ENCODE data around the gene ZNF468. TPM values are rescaled to one million over a fixed set of nuclear protein-coding genes. Genes with fewer than 3 reads are reported as not detected.
"Not testable (repeated sequence)": the region's sequence is repeated elsewhere in the genome, so short reads cannot be mapped to it uniquely, and the experiment has no call there.

The ZNF468 gene
- total RNA-seq, 6 experiments from 2014 or later, result 8.5 to 12.9 (median 11.2) TPM

GRCh38 chr19:52823676-52824075 lies 33.7 kb downstream of the ZNF468 start:
- Mint-ChIP-seq H3K4me1 (ENCODE audit: low read depth) (peaks cover 9% of the 10 kb centered on the region), H3K9me3 (peaks cover 35% of the 10 kb centered on the region), H3K36me3 (ENCODE audit: low read depth) (peaks cover 14% of the 10 kb centered on the region; the same call in 1 of the 2 replicates), H3K4me3 (no peak overlapping the region), H3K27me3 (ENCODE audit: insufficient read depth) (no peaks in the 10 kb centered on the region), H3K27ac (no peak overlapping the region)
- no peak for DNase-seq
- TF ChIP-seq, protein P1, sequence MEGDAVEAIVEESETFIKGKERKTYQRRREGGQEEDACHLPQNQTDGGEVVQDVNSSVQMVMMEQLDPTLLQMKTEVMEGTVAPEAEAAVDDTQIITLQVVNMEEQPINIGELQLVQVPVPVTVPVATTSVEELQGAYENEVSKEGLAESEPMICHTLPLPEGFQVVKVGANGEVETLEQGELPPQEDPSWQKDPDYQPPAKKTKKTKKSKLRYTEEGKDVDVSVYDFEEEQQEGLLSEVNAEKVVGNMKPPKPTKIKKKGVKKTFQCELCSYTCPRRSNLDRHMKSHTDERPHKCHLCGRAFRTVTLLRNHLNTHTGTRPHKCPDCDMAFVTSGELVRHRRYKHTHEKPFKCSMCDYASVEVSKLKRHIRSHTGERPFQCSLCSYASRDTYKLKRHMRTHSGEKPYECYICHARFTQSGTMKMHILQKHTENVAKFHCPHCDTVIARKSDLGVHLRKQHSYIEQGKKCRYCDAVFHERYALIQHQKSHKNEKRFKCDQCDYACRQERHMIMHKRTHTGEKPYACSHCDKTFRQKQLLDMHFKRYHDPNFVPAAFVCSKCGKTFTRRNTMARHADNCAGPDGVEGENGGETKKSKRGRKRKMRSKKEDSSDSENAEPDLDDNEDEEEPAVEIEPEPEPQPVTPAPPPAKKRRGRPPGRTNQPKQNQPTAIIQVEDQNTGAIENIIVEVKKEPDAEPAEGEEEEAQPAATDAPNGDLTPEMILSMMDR (IDR thresholded peaks at IDR 0.05), result no peak

GRCh38 chr19:52821204-52821960 lies 36.0 kb downstream of the ZNF468 start, which contains the start of gene ZNF28:
Gene ZNF28 (minus strand): TSS chr19:52821633. CDS start chr19:52817958, 3,675 bp downstream.
- H3K27ac Mint-ChIP-seq, result peak within 1 kb of the TSS; percentile 83
- H3K4me3 Mint-ChIP-seq, result peak within 1 kb of the TSS; percentile 97
- peaks cover 17% of the 10 kb centered on the region for H3K4me1 Mint-ChIP-seq (ENCODE audit: low read depth)
- peak; percentile 28 for DNase-seq
- H3K9me3 Mint-ChIP-seq, result peaks cover 35% of the 10 kb centered on the region
- peaks cover 30% of the 10 kb centered on the region for H3K36me3 Mint-ChIP-seq (ENCODE audit: low read depth)
- not testable (repeated sequence) for H3K27me3 Mint-ChIP-seq (ENCODE audit: insufficient read depth)

DNA sequence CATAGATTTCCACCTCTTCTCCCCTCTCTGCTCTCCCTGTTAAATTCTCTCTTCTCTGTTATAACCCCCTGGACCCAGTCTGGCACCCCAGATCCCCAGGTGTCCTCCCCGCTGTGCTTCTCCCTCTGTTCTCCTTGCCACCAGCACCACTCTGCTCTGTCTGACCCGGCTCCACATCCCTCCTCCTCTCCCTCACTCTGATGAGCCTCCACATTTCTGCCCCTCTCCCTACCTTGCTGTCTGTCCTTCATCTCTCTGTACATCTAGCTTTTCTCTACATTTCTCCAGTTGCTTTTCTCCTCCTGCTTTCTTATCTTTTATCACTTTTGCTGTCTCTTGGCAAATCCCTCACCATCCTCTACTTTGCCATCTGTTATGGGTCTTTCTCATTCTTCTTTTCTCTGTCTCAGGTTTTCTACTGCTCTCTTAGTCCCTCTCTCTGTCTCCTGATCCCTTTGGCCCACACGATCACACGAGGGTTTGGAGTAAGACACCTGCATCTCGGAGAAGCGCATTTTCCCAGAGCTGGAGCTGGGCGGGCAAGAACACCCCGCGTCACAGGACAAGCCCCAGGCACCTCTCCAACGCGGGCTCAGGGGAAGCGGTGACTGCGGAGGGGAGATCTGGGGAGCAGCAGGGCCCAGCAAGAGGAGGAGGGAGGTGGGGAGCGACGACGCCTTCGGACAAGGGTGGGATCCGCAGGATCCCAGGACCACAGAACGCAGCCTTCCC lies 36.8 kb downstream of the ZNF468 start:
- peaks cover 35% of the 10 kb centered on the region for H3K9me3 Mint-ChIP-seq
- H3K36me3 Mint-ChIP-seq (ENCODE audit: low read depth), result peaks cover 30% of the 10 kb centered on the region
- peak overlapping the region; percentile 97 for H3K4me3 Mint-ChIP-seq
- peak; percentile 7 for DNase-seq
- H3K27me3 Mint-ChIP-seq (ENCODE audit: insufficient read depth), result not testable (repeated sequence)
- H3K4me1 Mint-ChIP-seq (ENCODE audit: low read depth), result peaks cover 17% of the 10 kb centered on the region
- H3K27ac Mint-ChIP-seq, result peak overlapping the region; percentile 83

GRCh38 chr19:52809801-52810200 lies 47.6 kb downstream of the ZNF468 start:
- Mint-ChIP-seq H3K4me3 (no peak overlapping the region), H3K36me3 (ENCODE audit: low read depth) (peaks cover 67% of the 10 kb centered on the region), H3K27me3 (ENCODE audit: insufficient read depth) (no peaks in the 10 kb centered on the region), H3K9me3 (peaks cover 47% of the 10 kb centered on the region), H3K4me1 (ENCODE audit: low read depth) (no peaks in the 10 kb centered on the region), H3K27ac (no peak overlapping the region)
- TF ChIP-seq, protein P1 (IDR thresholded peaks at IDR 0.05), result no peak
- no peak for DNase-seq

GRCh38 chr19:52799950-52800640 lies 57.3 kb downstream of the ZNF468 start:
- H3K27ac Mint-ChIP-seq; H3K4me1 Mint-ChIP-seq (ENCODE audit: low read depth); H3K4me3 Mint-ChIP-seq; DNase-seq; H3K27me3 Mint-ChIP-seq (ENCODE audit: insufficient read depth): not testable (repeated sequence)
- Mint-ChIP-seq H3K9me3 (peaks cover 97% of the 10 kb centered on the region), H3K36me3 (ENCODE audit: low read depth) (peaks cover 88% of the 10 kb centered on the region)

DNA sequence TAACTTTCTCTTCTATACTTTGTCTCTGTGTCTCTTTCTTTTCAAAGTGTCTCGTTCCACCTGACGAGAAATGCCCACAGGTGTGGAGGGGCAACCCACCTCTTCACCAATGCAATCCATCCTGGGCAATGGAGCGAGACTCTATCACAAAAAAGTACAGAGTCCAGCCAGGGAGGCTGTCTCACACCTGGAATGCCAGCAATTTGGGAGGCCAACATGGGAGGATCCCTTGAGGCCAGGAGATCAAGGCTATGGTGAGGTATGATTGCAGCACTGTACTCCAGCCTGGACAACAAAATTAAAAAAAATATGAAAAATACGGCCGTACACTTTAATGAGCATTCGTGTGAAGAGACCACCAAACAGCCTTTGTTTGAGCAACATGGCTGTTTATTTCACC lies 68.0 kb downstream of the ZNF468 start:
- H3K4me1 Mint-ChIP-seq (ENCODE audit: low read depth), result peaks cover 11% of the 10 kb centered on the region
- DNase-seq, result no peak
- peaks cover 22% of the 10 kb centered on the region for H3K36me3 Mint-ChIP-seq (ENCODE audit: low read depth)
- H3K27me3 Mint-ChIP-seq (ENCODE audit: insufficient read depth), result no peaks in the 10 kb centered on the region
- H3K9me3 Mint-ChIP-seq, result peaks cover 60% of the 10 kb centered on the region
- no peak overlapping the region for H3K4me3 Mint-ChIP-seq
- TF ChIP-seq, protein P1 (IDR thresholded peaks at IDR 0.05), result no peak
- no peak overlapping the region for H3K27ac Mint-ChIP-seq

Other genes starting within 250 kb of the ZNF468 start
- gene ZNF83, start 219.3 kb downstream of the ZNF468 start, total RNA-seq (2021; fragmentation: NEBNext Ultra II Directional; extraction: Animal tissue kit (Norgen Biotek cat#: 25700)), result 10 to 100 TPM; 22.8 to 31.1 (median 26.0) TPM
- 10 to 100 TPM; 11.3 to 15.0 (median 13.5) TPM for gene ZNF611, start 122.6 kb downstream of the ZNF468 start, total RNA-seq (2021; fragmentation: NEBNext Ultra II Directional; extraction: Animal tissue kit (Norgen Biotek cat#: 25700))
- gene ZNF600, start 70.8 kb downstream of the ZNF468 start, total RNA-seq (2021; fragmentation: NEBNext Ultra II Directional; extraction: Animal tissue kit (Norgen Biotek cat#: 25700)), result 1 to 10 TPM; 2.1 to 3.7 (median 3.1) TPM
- gene ZNF28, start 36.0 kb downstream of the ZNF468 start, total RNA-seq (2021; fragmentation: NEBNext Ultra II Directional; extraction: Animal tissue kit (Norgen Biotek cat#: 25700)), result 10 to 100 TPM in 5 of 6 experiments, 1 to 10 TPM in 1; 9.2 to 13.6 (median 11.9) TPM
- gene ZNF320, start 40.0 kb upstream of the ZNF468 start, total RNA-seq (2021; fragmentation: NEBNext Ultra II Directional; extraction: Animal tissue kit (Norgen Biotek cat#: 25700)), result 1 to 10 TPM; 4.7 to 7.3 (median 5.4) TPM
- 1 to 10 TPM; 2.2 to 3.1 (median 2.8) TPM for gene ZNF888, start 65.8 kb upstream of the ZNF468 start, total RNA-seq (2021; fragmentation: NEBNext Ultra II Directional; extraction: Animal tissue kit (Norgen Biotek cat#: 25700))
- gene ZNF816, start 105.3 kb upstream of the ZNF468 start, total RNA-seq (2021; fragmentation: NEBNext Ultra II Directional; extraction: Animal tissue kit (Norgen Biotek cat#: 25700)), result 1 to 10 TPM; 2.5 to 3.1 (median 2.9) TPM
- gene ERVV-1, start 156.3 kb upstream of the ZNF468 start, total RNA-seq (2021; fragmentation: NEBNext Ultra II Directional; extraction: Animal tissue kit (Norgen Biotek cat#: 25700)), result not detected
- not detected for gene ERVV-2, start 187.1 kb upstream of the ZNF468 start, total RNA-seq (2021; fragmentation: NEBNext Ultra II Directional; extraction: Animal tissue kit (Norgen Biotek cat#: 25700))
- 10 to 100 TPM; 13.5 to 17.3 (median 16.2) TPM for gene ZNF160, start 245.8 kb upstream of the ZNF468 start, total RNA-seq (2021; fragmentation: NEBNext Ultra II Directional; extraction: Animal tissue kit (Norgen Biotek cat#: 25700))

Measured in HFFc6 (cell line).